ENCODE results near the gene IPMK. TPM values are rescaled to one million over a fixed set of nuclear protein-coding genes. Genes with fewer than 3 reads are reported as not detected.
"Not testable (repeated sequence)": the region's sequence is repeated elsewhere in the genome, so short reads cannot be mapped to it uniquely, and the experiment has no call there.

Gene IPMK
- total and polyA plus RNA-seq, 4 donors: 2.6 to 16.7 (median 5.0) TPM

DNA sequence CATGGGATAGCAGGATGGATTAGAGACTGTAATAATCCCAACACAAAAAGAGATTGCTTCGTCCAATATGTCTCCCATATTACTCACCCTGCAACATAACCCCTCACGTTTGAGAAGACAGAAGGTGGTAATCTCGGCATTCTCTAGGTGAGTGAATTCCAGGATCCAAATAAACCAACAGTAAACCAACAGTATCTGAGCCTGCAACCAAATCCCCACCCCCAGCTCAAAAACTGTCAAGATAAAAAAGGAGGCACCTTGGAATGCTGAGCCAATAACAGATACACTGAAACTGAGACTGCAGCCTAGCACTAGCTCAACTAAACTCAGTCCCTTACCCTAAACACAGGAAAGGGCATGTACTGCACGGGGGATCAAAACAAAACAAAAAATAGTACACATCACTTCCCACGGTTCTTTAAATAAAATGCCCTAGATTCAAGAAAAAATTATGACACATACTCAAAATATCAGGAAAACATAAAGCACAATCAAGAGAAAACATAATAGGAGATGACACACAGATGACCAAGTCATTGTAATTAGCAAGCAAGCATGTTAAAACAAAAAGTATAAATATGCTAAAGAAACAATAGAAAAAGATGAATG lies 28.0 kb downstream of the IPMK start:
- ATAC-seq (ENCODE audit: insufficient read depth, low FRiP score): no peak
- no peak overlapping the region for H3K4me3 ChIP-seq
- H3K36me3 ChIP-seq (ENCODE audit: control insufficient read depth in 4 of 4, insufficient read depth in 4 of 4, low read length in 4 of 4): peaks cover 3 to 6% (median 5%) of the 10 kb centered on the region in 4 donors
- no peak for DNase-seq
- peaks cover 0 to 4% (median 0%) of the 10 kb centered on the region in 4 donors for H3K9me3 ChIP-seq (ENCODE audit: control insufficient read depth in 4 of 4, insufficient read depth in 3 of 4, low read length in 3 of 4)
- H3K4me1 ChIP-seq (ENCODE audit: control insufficient read depth in 5 of 5, insufficient read depth in 5 of 5, low read length in 5 of 5): peaks cover 0 to 8% (median 0%) of the 10 kb centered on the region in 5 donors
- TF ChIP-seq, protein P1, sequence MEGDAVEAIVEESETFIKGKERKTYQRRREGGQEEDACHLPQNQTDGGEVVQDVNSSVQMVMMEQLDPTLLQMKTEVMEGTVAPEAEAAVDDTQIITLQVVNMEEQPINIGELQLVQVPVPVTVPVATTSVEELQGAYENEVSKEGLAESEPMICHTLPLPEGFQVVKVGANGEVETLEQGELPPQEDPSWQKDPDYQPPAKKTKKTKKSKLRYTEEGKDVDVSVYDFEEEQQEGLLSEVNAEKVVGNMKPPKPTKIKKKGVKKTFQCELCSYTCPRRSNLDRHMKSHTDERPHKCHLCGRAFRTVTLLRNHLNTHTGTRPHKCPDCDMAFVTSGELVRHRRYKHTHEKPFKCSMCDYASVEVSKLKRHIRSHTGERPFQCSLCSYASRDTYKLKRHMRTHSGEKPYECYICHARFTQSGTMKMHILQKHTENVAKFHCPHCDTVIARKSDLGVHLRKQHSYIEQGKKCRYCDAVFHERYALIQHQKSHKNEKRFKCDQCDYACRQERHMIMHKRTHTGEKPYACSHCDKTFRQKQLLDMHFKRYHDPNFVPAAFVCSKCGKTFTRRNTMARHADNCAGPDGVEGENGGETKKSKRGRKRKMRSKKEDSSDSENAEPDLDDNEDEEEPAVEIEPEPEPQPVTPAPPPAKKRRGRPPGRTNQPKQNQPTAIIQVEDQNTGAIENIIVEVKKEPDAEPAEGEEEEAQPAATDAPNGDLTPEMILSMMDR (IDR thresholded peaks at IDR 0.05; ENCODE audit: control extremely low read depth, extremely low read depth): no peak
- WGBS, 2 donors: 78 to 88% methylated on average over 5 of the region's 5 CpGs
- H3K9ac ChIP-seq (ENCODE audit: insufficient read depth in 1 of 2, low read length in 2 of 2): no peak overlapping the region
- H3K27me3 ChIP-seq (ENCODE audit: control insufficient read depth in 3 of 3, insufficient read depth in 3 of 3, low read length in 2 of 3): no peaks in the 10 kb centered on the region
- no peak overlapping the region for H3K27ac ChIP-seq (ENCODE audit: low read depth in 1 of 2, low read length in 1 of 2)

DNA sequence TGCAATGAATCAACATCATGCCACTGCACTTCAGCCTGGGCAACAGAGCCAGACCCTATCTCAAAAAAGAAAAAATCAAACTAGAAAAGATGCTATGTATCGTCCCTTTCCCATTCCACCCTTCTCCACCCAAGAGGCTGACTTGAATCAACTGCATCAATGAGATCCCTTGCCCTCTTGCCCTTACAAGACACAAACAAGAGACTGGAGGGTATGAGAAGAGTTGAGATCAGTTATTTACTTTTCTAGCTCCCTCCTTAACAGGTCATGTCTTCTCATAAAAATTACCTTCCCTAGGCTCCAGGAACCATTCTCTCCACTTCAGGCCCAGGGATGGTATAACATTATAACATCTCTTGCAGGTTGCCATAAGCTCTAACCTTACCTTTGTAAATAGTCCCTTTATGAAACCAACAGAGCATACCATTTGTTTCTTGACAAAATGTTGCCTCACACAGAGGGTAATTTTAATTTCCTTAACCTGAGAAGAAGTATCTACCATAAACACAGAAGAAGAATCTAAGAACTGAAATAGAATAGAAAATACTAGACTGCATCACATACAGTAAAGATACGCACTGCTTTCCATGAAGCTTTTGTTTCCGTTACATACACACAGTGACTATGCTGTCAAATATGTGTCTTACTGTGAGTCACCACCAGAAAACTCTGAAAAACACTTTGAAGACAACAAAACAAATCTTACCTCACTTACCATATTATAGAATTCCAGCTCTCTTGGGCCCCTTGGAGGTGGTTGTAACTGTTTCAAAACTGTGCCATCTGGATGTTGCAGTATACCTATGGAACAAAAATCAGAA lies 30.5 kb downstream of the IPMK start:
- Histone ChIP-seq H3K4me3 (no peak overlapping the region), H3K9me3 (ENCODE audit: control insufficient read depth in 4 of 4, insufficient read depth in 3 of 4, low read length in 3 of 4) (no peaks in the 10 kb centered on the region), H3K9ac (ENCODE audit: insufficient read depth in 1 of 2, low read length in 2 of 2) (no peak overlapping the region), H3K36me3 (ENCODE audit: control insufficient read depth in 4 of 4, insufficient read depth in 4 of 4, low read length in 4 of 4) (peaks cover 3 to 6% (median 5%) of the 10 kb centered on the region in 4 donors), H3K4me1 (ENCODE audit: control insufficient read depth in 5 of 5, insufficient read depth in 5 of 5, low read length in 5 of 5) (peaks cover 0 to 8% (median 0%) of the 10 kb centered on the region in 5 donors), H3K27me3 (ENCODE audit: control insufficient read depth in 3 of 3, insufficient read depth in 3 of 3, low read length in 2 of 3) (no peaks in the 10 kb centered on the region), H3K27ac (ENCODE audit: low read depth in 1 of 2, low read length in 1 of 2) (no peak overlapping the region)
- no peak for ATAC-seq (ENCODE audit: insufficient read depth, low FRiP score)
- no peak for DNase-seq
- TF ChIP-seq, protein P1 (IDR thresholded peaks at IDR 0.05; ENCODE audit: control extremely low read depth, extremely low read depth): no peak
- WGBS, 2 donors: 93 to 95% methylated on average over 3 of the region's 3 CpGs

DNA sequence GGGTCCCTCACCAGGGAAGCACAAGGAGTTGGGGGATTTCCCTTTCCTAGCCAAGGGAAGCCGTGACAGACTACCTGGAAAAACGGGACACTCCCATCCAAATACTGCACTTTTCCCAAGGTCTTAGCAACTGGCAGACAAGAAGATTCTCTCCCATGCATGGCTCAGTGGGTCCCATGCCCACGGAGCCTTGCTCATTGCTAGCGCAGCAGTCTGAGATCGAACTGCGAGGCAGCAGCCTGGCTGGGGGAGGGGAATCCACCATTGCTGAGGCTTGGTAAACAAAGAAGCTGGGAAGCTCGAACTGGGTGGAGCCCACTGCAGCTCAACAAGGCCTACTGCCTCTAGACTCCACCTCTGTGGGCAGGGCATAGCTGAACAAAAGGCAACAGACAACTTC lies 37.8 kb downstream of the IPMK start:
- not testable (repeated sequence) for H3K9ac ChIP-seq (ENCODE audit: insufficient read depth in 1 of 2, low read length in 2 of 2); H3K4me1 ChIP-seq (ENCODE audit: control insufficient read depth in 5 of 5, insufficient read depth in 5 of 5, low read length in 5 of 5); H3K4me3 ChIP-seq; H3K27ac ChIP-seq (ENCODE audit: low read depth in 1 of 2, low read length in 1 of 2); H3K27me3 ChIP-seq (ENCODE audit: control insufficient read depth in 3 of 3, insufficient read depth in 3 of 3, low read length in 2 of 3); DNase-seq; H3K9me3 ChIP-seq (ENCODE audit: control insufficient read depth in 4 of 4, insufficient read depth in 3 of 4, low read length in 3 of 4); ATAC-seq (ENCODE audit: insufficient read depth, low FRiP score); H3K36me3 ChIP-seq (ENCODE audit: control insufficient read depth in 4 of 4, insufficient read depth in 4 of 4, low read length in 4 of 4)
- 87 to 90% methylated on average over 7 of the region's 7 CpGs for WGBS, 2 donors

DNA sequence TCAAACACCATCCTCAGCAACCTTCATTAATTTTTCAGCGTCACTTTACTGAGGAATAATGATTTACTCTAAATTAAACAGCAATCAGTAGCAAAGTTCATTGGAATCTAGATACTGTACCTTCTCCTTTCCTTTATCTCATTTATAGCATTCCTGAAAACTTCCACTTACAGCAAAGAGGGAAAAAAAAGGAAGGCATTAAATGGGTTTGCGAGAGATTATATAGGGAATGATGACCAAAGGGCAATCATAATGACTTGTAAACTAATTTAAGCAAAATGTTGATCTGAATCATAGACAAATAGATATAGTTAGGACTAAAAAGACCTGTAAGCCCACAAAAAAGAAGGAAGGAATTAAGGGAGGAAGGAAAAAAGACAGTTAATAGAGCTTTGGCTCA lies 42.0 kb downstream of the IPMK start:
- H3K36me3 ChIP-seq (ENCODE audit: control insufficient read depth in 4 of 4, insufficient read depth in 4 of 4, low read length in 4 of 4): peaks cover 0 to 12% (median 5%) of the 10 kb centered on the region in 4 donors

More for the DNA sequence above, 42.0 kb downstream of the IPMK start:
- H3K9ac ChIP-seq (ENCODE audit: insufficient read depth in 1 of 2, low read length in 2 of 2): no peak overlapping the region
- no peak for ATAC-seq (ENCODE audit: insufficient read depth, low FRiP score)
- no peaks in the 10 kb centered on the region for H3K4me1 ChIP-seq (ENCODE audit: control insufficient read depth in 5 of 5, insufficient read depth in 5 of 5, low read length in 5 of 5)
- no peak overlapping the region for H3K4me3 ChIP-seq
- no peaks in the 10 kb centered on the region for H3K27me3 ChIP-seq (ENCODE audit: control insufficient read depth in 3 of 3, insufficient read depth in 3 of 3, low read length in 2 of 3)
- no peak overlapping the region for H3K27ac ChIP-seq (ENCODE audit: low read depth in 1 of 2, low read length in 1 of 2)
- H3K9me3 ChIP-seq (ENCODE audit: control insufficient read depth in 4 of 4, insufficient read depth in 3 of 4, low read length in 3 of 4): no peaks in the 10 kb centered on the region
- DNase-seq: no peak
- TF ChIP-seq, protein P1 (IDR thresholded peaks at IDR 0.05; ENCODE audit: control extremely low read depth, extremely low read depth): no peak
- 98% methylated on average over 2 of the region's 2 CpGs for WGBS, 2 donors
